ENCODE measurements around the gene JAZF1.

JAZF1 gene

GRCh38 chr7:27945058-27945795 is 235.4 kb downstream of the JAZF1 start:
- TF ChIP-seq EZH2phosphoT487 (conservative IDR thresholded peaks at IDR 0.05; ENCODE audit: low read length), result no peak
- no peak for TF ChIP-seq CTCF (IDR thresholded peaks at IDR 0.05; ENCODE audit: insufficient read depth, low read length, poor library complexity, severe bottlenecking)
- H3K27ac ChIP-seq (ENCODE audit: low read depth, low read length), result no peak overlapping the region
- H3K36me3 ChIP-seq (ENCODE audit: low read length), result no peaks in the 10 kb centered on the region
- H4K20me1 ChIP-seq (ENCODE audit: low read depth, low read length), result no peaks in the 10 kb centered on the region
- no peak overlapping the region for H3K4me3 ChIP-seq (ENCODE audit: insufficient read depth, low read length, poor library complexity, severe bottlenecking)
- no peaks in the 10 kb centered on the region for H3K9me2 ChIP-seq (replicated peaks; ENCODE audit: insufficient read depth, low read length)
- no peaks in the 10 kb centered on the region for H3K9me3 ChIP-seq (ENCODE audit: insufficient read depth, low read length)
- H3K9ac ChIP-seq (ENCODE audit: low read length), result no peak overlapping the region
- H3K4me2 ChIP-seq (ENCODE audit: low read depth, low read length, poor library complexity, severe bottlenecking), result no peak overlapping the region
- no peaks in the 10 kb centered on the region for H3K27me3 ChIP-seq (ENCODE audit: low read length)
- H3K79me2 ChIP-seq (ENCODE audit: insufficient read depth, low read length), result no peaks in the 10 kb centered on the region
- H2AFZ ChIP-seq (ENCODE audit: low read depth, low read length, severe bottlenecking), result no peak overlapping the region
- no peaks in the 10 kb centered on the region for H3F3A ChIP-seq (ENCODE audit: insufficient read depth)

- Histone ChIP-seq H3K9ac (ENCODE audit: low read length) (no peak overlapping the region), H2AFZ (ENCODE audit: low read depth, low read length, severe bottlenecking) (no peak overlapping the region), H3K9me3 (ENCODE audit: insufficient read depth, low read length) (no peaks in the 10 kb centered on the region), H3K4me2 (ENCODE audit: low read depth, low read length, poor library complexity, severe bottlenecking) (no peak overlapping the region), H3F3A (ENCODE audit: insufficient read depth) (no peaks in the 10 kb centered on the region), H3K27me3 (ENCODE audit: low read length) (no peaks in the 10 kb centered on the region), H3K9me2 (replicated peaks; ENCODE audit: insufficient read depth, low read length) (no peaks in the 10 kb centered on the region), H3K79me2 (ENCODE audit: insufficient read depth, low read length) (no peaks in the 10 kb centered on the region), H3K4me3 (ENCODE audit: insufficient read depth, low read length, poor library complexity, severe bottlenecking) (no peak overlapping the region), H3K36me3 (ENCODE audit: low read length) (no peaks in the 10 kb centered on the region), H4K20me1 (ENCODE audit: low read depth, low read length) (no peaks in the 10 kb centered on the region), H3K27ac (ENCODE audit: low read depth, low read length) (no peak overlapping the region)
- TF ChIP-seq CTCF (IDR thresholded peaks at IDR 0.05; ENCODE audit: insufficient read depth, low read length, poor library complexity, severe bottlenecking) (no peak), EZH2phosphoT487 (conservative IDR thresholded peaks at IDR 0.05; ENCODE audit: low read length) (no peak)
Observed at GRCh38 chr7:27944643-27945042, 236.0 kb downstream of the JAZF1 start.

DNA sequence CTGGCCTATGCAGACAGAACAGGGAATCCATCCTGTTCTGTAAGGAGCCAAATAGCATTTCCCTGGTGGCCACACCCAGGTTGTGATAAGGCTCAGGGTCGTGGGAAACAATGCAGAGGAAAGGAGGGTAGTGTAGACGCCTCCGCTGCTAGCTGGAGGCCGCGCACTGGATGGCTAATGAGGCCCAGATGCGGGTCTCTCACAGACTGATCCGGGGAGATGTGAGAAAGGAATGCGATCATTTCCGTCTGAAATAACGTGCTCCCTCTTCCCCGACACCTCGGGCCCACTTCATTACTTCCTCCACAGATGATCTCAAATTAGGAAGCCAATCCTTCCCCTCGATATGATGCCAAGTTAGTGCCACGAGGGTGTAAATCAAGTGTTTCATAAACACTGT is 237.4 kb downstream of the JAZF1 start:
- no peaks in the 10 kb centered on the region for H3K36me3 ChIP-seq (ENCODE audit: low read length)
- no peaks in the 10 kb centered on the region for H3F3A ChIP-seq (ENCODE audit: insufficient read depth)
- H2AFZ ChIP-seq (ENCODE audit: low read depth, low read length, severe bottlenecking), result no peak overlapping the region
- no peaks in the 10 kb centered on the region for H3K79me2 ChIP-seq (ENCODE audit: insufficient read depth, low read length)
- TF ChIP-seq EZH2phosphoT487 (conservative IDR thresholded peaks at IDR 0.05; ENCODE audit: low read length) (no peak), CTCF (IDR thresholded peaks at IDR 0.05; ENCODE audit: insufficient read depth, low read length, poor library complexity, severe bottlenecking) (no peak)
- H3K4me2 ChIP-seq (ENCODE audit: low read depth, low read length, poor library complexity, severe bottlenecking), result no peak overlapping the region
- H3K27ac ChIP-seq (ENCODE audit: low read depth, low read length), result no peak overlapping the region
- H3K4me3 ChIP-seq (ENCODE audit: insufficient read depth, low read length, poor library complexity, severe bottlenecking), result no peak overlapping the region
- no peak overlapping the region for H3K9ac ChIP-seq (ENCODE audit: low read length)
- no peaks in the 10 kb centered on the region for H3K27me3 ChIP-seq (ENCODE audit: low read length)
- H4K20me1 ChIP-seq (ENCODE audit: low read depth, low read length), result no peaks in the 10 kb centered on the region
- no peaks in the 10 kb centered on the region for H3K9me2 ChIP-seq (replicated peaks; ENCODE audit: insufficient read depth, low read length)
- no peaks in the 10 kb centered on the region for H3K9me3 ChIP-seq (ENCODE audit: insufficient read depth, low read length)

All from SU-DHL-6 (cell line).